GM12892 (cell line): ENCODE results near the gene DKK3.

ENCODE experiments used
- POLR2A ChIP-seq: IDR thresholded peaks from 2 replicates; pipeline ENCODE4 v1.6.1; 2011; ENCODE audit warnings: low read depth, low read length, control low read depth
- POLR2AphosphoS5 ChIP-seq: IDR thresholded peaks from 2 replicates; pipeline ENCODE4 v1.6.1; 2011; ENCODE audit warnings: low read depth, low read length, control low read depth
- TAF1 ChIP-seq: IDR thresholded peaks from 2 replicates; pipeline ENCODE4 v1.6.1; 2011; ENCODE audit warnings: low read depth, mild to moderate bottlenecking, control low read depth, low read length, borderline replicate concordance

DNA sequence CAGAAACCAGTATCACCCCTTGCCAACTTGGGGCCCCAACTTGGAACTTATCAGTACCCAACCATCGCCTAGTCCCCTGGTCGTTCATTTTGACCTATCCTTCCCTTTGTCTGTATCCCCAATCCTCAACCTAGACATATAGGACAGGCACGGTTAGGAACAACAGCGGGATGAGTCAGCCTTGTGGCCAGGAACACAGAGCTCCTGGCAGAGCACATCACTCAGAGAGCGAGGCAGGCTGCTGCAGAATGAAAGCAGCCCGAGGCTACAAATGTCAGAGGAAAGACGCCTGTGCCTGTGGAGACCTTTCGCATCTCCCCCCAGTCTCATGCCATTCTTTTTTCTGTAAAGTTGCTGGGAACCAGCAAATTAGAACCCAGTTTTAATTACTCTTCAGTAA, 14.6 kb downstream of the DKK3 start:
- no peak for TF ChIP-seq POLR2A
- no peak for TF ChIP-seq TAF1
- TF ChIP-seq POLR2AphosphoS5: no peak
